CD4-positive, alpha-beta T cell treated with Interleukin-21 for 1 hour (primary cell): ENCODE results near the gene COL11A1.

ENCODE experiments used
- DNase-seq: peaks from one replicate; pipeline ENCODE4 v3.0.0-alpha.2; 2020

Gene COL11A1

GRCh38 chr1:102897557-102897956 is 210.8 kb downstream of the COL11A1 start:
- no peak for DNase-seq

- DNase-seq, result no peak
Observed at GRCh38 chr1:102896771-102897170, 211.6 kb downstream of the COL11A1 start.

- DNase-seq, result no peak
Observed at GRCh38 chr1:102896286-102896685, 212.0 kb downstream of the COL11A1 start.

GRCh38 chr1:102891868-102892625 is 216.3 kb downstream of the COL11A1 start:
- no peak for DNase-seq

- DNase-seq, result no peak
Observed at GRCh38 chr1:102886638-102887037, 221.7 kb downstream of the COL11A1 start.

GRCh38 chr1:102884238-102884637 is 224.1 kb downstream of the COL11A1 start:
- DNase-seq, result no peak

- DNase-seq, result no peak
Observed at GRCh38 chr1:102879439-102879993, 228.8 kb downstream of the COL11A1 start.

- no peak for DNase-seq
Observed at GRCh38 chr1:102875756-102876155, 232.6 kb downstream of the COL11A1 start.

GRCh38 chr1:102872526-102872925 is 235.8 kb downstream of the COL11A1 start:
- DNase-seq, result no peak

- DNase-seq, result no peak
Observed at GRCh38 chr1:102872097-102872496, 236.2 kb downstream of the COL11A1 start.

- no peak for DNase-seq
Observed at GRCh38 chr1:102863704-102864103, 244.6 kb downstream of the COL11A1 start.

- no peak for DNase-seq
Observed at GRCh38 chr1:102861247-102861646, 247.1 kb downstream of the COL11A1 start.

- no peak for DNase-seq
Observed at GRCh38 chr1:102858695-102859094, 249.6 kb downstream of the COL11A1 start.

GRCh38 chr1:102857251-102857650 is 251.1 kb downstream of the COL11A1 start:
- DNase-seq, result no peak

- DNase-seq, result no peak
Observed at GRCh38 chr1:102853701-102854187, 254.6 kb downstream of the COL11A1 start.

GRCh38 chr1:102853136-102853535 is 255.2 kb downstream of the COL11A1 start:
- no peak for DNase-seq

GRCh38 chr1:102852613-102853012 is 255.7 kb downstream of the COL11A1 start:
- DNase-seq, result no peak

GRCh38 chr1:102851616-102852015 is 256.7 kb downstream of the COL11A1 start:
- no peak for DNase-seq

GRCh38 chr1:102842606-102843005 is 265.7 kb downstream of the COL11A1 start:
- DNase-seq, result no peak

GRCh38 chr1:102840741-102841140 is 267.6 kb downstream of the COL11A1 start:
- DNase-seq, result no peak

- no peak for DNase-seq
Observed at GRCh38 chr1:102838016-102838415, 270.3 kb downstream of the COL11A1 start.

- DNase-seq, result no peak
Observed at GRCh38 chr1:102837551-102837950, 270.8 kb downstream of the COL11A1 start.

- DNase-seq, result no peak
Observed at GRCh38 chr1:102836991-102837390, 271.3 kb downstream of the COL11A1 start.

GRCh38 chr1:102834688-102835320 is 273.5 kb downstream of the COL11A1 start:
- no peak for DNase-seq
